Fibroblast of lung (primary cell): ENCODE measurements around the gene SPDYE5.
"Not testable (repeated sequence)": the region's sequence is repeated elsewhere in the genome, so short reads cannot be mapped to it uniquely, and the experiment has no call there.

Experiments
- EZH2 ChIP-seq: IDR thresholded peaks from 2 replicates; pipeline ENCODE4 v1.5.1; 2012; ENCODE audit warnings: low read length, control low read depth, mild to moderate bottlenecking; ENCODE audit errors: missing control alignments
- TF ChIP-seq, protein P1 (sequence below), 2 donors: IDR thresholded peaks in 1 of 2; conservative IDR thresholded peaks in 1 of 2; 1 replicate in 1 of 2; 2 replicates in 1 of 2; pipeline ENCODE4 v1.5.1; 2011 to 2012; ENCODE audit warnings: low read length in 2 of 2, control low read depth in 1 of 2, inconsistent platforms in 1 of 2, low read depth in 1 of 2, mild to moderate bottlenecking in 1 of 2

DNA sequence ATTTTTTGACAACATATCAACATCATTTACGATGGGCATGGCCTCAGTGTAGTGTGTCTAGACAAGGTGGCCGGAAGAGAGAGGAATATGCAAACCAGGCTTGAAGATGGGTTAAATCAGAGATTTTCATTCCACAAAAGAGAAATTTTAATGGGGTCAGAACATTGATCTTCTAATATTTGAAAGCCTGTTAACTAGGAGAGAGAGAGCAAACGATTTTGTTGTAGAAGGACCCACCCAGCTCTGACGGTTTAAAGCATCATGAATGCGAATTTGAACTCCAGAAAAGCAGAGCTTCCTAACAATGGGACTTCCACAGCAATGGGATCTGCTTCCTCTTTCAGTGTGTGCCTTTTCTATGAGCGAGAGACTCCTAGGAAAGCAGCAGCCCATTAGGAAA lies at the start of gene SPDYE5:
- TF ChIP-seq, protein P1, sequence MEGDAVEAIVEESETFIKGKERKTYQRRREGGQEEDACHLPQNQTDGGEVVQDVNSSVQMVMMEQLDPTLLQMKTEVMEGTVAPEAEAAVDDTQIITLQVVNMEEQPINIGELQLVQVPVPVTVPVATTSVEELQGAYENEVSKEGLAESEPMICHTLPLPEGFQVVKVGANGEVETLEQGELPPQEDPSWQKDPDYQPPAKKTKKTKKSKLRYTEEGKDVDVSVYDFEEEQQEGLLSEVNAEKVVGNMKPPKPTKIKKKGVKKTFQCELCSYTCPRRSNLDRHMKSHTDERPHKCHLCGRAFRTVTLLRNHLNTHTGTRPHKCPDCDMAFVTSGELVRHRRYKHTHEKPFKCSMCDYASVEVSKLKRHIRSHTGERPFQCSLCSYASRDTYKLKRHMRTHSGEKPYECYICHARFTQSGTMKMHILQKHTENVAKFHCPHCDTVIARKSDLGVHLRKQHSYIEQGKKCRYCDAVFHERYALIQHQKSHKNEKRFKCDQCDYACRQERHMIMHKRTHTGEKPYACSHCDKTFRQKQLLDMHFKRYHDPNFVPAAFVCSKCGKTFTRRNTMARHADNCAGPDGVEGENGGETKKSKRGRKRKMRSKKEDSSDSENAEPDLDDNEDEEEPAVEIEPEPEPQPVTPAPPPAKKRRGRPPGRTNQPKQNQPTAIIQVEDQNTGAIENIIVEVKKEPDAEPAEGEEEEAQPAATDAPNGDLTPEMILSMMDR (conservative IDR thresholded peaks at IDR 0.05 in 1 of 2, IDR thresholded peaks at IDR 0.05 in 1 of 2; ENCODE audit: low read depth in 1 of 2, low read length in 2 of 2): not testable (repeated sequence)
- not testable (repeated sequence) for TF ChIP-seq EZH2
